Umbilical cord (tissue), 2 donors: ENCODE measurements around the gene SNAI1. TPM values are rescaled to one million over a fixed set of nuclear protein-coding genes. Genes with fewer than 3 reads are reported as not detected.
"Not testable (repeated sequence)": the region's sequence is repeated elsewhere in the genome, so short reads cannot be mapped to it uniquely, and the experiment has no call there.

ENCODE experiments used
- DNase-seq: peaks from one replicate; pipeline ENCODE4 v3.0.0-alpha.2; 2015; ENCODE audit warnings: low spot score
- total RNA-seq: library from RNA; depleted of rRNA; stranded (reverse); fragments of >200 nt; gene quantifications from one replicate; pipeline ENCODE4 v1.2.3, GENCODE V29; 2014; ENCODE audit warnings: low replicate concordance; ENCODE audit not compliant: insufficient read depth

The SNAI1 gene
- total RNA-seq, 1 donor from 2014 or later, result not detected

DNA sequence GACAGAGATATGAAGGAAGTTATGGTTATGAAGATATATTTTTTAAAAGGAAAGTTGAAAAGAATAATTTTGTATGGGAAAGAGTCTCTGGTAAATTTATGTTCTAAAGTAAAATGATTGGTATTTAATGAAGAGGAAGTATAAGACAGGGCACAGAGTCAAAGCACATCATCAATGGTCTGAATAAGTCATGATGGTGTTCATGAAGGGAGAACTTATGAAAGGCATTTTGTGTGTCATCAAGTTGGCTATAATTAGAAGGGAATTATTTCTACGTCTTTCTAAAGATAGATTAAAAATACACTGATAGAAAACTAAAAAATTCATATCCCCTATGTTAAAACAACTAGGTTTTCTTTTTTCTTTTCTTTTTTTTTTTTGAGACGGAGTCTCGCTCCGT lies 21.4 kb upstream of the SNAI1 start:
- DNase-seq, result no peak

DNA sequence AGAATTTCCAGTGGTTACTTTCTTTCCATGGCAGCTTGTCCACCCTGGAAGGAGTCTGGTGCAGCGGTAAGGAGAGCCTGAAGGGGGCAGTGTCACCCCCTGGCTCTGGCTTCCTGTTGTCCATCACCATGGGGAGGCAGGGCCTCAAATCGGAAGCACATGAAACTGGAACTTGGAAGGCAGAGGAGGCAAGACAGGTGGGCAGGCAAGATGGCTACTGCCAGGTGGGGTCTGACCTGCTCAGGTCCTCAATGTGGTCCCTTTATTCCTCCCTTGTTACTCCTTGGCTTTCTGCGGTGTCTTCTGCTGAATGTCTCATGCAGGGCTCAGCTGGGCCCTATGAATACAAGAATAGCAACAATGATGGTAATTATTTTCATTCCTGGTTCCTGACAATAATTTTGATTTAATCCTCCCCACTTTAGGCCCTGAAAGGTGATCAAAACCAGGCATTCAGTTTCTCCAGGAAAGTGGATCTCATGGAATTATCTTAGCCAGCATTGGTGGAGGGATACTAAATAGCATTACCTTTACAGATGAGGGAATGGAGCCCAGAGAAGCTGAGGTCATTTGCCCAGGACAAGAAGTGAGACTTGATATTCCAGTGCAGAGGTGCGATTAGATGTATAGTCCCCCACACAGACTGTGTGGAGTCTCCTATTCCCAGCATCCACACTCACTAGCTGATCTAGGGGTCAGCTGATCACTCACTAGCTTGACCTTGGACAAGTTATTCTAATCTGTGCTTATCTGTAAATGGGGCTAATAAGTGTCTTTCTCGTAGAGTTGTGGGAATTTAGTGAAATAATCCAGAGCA lies 17.6 kb upstream of the SNAI1 start:
- no peak for DNase-seq

DNA sequence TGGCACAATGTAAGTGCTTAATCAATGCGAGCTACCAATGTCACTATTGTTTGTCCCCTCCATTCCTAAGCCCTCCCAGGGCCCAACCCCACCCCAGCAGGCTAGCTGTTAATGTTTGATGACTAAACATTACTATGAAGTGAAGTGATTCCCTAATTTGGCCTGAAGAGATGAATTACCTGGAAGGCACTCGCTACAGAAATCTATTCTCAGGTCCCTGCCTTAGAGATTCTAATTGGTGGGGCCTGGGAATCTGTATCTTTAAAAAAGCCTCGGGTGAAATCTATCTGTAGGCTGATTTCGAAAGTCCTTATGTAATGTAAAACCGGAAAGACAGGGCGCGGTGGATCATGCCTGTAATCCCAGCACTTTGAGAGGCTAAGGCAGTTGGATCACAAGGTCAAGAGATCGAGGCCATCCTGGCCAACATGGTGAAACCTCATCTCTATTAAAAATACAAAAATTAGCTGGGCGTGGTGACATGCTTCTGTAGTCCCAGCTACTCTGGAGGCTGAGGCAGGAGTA lies 16.9 kb upstream of the SNAI1 start:
- DNase-seq, result no peak

DNA sequence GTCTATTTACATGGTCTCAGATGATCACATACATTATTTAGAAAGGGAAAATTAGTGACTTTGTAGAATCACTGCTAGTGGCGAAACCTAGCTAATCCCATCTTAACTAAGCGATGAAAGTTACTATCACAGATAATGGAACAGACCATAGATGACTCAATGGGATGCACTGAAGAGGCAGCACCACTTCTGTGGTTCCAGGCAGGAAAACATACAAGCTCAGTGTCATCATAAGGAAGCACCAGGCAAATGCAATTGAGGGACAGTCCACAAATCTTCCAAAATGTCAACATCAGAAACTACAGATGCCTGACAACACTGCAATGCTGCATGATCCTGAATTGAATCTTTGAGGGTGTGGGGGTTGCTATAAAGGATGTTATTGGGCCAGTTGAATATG lies 15.9 kb upstream of the SNAI1 start:
- no peak for DNase-seq

DNA sequence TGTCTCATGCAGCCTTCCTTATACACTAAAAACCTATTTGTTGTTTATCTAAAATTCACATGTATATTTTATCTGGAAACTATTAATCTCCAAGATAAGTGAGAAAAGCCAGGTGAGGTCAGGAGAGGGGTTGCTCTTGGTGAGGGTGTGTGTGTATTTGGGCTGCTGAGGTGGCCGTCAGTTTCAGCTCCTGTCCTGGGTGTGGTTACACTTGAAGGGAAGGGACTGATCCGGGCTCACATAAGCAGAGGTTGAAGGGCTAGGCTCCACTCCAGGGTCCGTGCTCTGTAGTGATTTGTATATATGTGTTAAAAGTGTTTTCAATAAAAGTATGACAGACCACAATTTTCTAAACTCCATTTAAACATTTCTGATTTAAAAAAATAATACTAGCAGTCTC lies 13.5 kb upstream of the SNAI1 start:
- DNase-seq, result no peak

DNA sequence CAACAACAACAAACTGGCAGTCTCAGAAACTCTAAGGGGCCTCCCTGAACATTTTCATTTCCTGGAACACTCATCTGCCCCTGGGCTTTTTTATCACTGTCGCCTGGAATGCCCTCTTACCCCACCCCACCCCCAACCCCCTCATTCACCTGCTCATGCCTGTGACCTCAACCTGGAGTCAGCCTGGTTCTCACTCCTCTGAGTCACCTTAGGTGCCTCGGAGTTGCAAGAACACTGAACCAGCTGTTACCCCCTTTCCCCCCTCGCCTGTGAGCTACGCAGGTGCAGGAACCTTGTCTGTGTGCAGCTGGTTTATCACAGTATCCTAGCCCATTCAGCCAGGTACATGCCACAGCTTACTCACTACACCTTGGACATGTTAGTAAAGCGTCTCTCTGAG lies 12.8 kb upstream of the SNAI1 start:
- no peak for DNase-seq

DNA sequence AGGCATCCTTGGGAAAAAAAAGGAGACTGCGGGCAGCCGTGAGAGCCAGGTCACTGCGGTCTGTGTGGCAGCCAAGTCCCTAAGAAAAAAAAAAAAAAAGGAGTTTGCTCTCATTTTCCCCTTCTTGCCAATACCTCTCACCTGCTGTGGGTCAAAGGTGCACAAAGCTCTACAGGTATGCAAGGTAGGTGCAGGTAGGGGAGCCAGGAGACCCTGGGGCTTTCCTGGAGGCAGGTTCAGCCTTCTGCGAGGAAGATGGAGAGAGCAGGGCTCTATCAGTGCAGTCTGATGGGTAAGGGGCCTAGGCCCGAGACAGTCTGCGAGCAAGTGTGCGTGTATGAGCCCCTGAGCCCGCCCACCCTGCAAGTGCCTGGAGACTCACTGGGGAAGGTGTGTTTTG lies 12.3 kb upstream of the SNAI1 start:
- no peak for DNase-seq

DNA sequence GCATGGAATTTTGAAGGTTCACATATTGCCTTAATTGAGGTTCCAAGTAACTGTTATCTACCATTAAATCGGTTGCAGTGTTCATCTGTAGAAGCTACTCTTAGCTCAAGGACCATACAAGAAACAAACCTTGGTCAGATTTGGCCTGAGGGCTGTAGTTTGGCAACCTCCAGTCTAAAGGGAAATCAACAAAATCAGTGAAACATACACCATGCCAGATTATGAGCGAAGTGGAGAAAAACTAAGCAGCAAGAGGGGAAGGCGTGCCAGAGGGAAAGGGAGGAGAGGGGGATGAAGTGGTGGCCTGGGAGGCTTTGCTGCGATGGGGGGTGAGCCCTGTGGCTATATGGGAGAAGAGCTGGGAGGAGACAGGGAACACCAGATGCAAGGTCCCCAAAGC lies 8.8 kb upstream of the SNAI1 start:
- DNase-seq, result no peak

DNA sequence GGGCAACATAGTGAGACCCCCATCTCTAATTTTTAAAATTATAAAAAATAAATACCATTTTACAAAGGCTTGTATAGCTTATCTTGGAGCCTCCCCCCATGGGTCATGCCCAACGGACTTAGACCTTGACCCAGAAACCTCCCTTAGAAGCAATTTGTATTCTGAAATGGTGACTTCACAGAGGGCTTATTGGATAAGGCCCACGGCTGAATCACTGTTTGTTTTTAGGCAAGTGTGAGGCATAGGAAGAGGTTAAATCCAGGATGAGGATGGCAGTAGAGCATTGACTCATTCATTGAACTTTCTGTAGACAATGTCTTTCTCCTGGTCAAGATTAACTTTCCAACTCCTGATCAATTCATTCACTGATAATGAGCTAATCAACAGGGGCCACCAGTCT lies 6.2 kb upstream of the SNAI1 start:
- no peak for DNase-seq

DNA sequence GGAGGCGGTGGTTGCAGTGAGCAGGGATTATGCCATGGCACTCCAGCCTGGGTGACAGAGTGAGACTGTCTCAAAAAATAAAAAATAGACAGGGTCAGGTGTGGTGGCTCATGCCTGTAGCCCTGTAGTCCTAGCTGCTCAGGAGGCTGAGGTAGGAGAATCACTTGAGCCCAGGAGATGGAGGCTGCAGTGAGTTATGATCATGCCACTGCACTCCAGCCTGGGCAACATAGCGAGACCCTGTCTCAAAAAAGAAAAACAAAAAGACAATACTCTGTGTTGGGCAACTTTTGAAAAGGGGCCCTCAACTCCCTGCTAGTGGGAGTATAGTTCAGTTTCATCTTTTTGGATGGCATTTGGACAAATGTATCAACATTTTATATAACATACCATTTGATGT lies 5.0 kb upstream of the SNAI1 start:
- not testable (repeated sequence) for DNase-seq

DNA sequence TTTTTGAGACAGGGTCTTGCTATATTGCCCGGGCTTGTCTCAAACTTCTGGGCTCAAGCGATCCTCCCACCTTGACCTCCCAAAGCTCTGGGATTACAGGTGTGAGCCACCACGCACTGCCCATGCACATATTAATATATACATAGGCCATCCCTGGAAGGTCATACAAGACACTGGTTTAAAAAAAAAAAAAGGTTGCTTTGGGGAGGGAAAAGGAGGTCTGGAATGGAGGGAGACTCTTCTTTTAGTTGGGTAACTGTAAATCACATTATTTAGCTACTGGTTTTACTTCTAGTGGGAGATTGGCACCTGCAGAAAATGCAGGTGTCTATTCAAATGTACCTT lies 4.1 kb upstream of the SNAI1 start:
- DNase-seq, result no peak

DNA sequence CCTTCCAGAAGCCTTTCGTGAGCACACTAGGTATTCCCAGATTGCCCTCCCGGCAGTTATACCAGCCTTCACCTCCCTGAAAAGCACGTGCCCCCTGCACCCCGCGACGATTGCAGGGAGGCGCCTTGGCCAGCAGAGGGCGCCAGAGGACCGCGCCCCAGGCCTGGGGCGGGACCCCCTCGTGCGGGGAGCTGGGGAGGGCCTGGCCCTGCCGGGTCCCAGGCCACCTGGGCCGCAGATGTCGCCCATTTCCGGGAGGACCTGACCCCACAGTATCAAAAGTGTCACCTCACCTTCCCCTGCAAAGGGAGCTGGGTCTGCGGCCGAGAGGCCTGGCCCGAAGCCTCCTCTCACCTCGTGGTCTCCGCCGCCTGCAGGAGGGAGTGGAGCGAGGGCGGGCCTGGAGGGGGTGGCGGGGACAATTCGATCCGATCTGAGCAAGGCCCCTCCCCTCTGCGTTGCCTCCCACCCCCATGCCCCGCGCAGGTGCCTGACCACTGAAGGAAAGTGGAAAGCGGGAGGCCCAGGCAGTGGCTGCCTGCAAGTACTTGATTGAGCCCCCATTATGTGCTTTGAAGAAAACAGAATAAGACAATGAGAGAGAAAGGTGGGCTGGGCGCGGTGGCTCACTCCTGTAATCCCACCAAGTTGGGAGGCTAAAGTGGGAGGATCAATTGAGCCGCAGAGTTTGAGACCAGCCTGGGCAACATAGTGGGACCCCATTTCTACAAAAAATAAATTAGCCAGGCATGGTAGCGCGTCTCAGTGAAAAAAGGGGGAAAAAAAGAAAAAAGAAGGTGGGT lies 3.5 kb upstream of the SNAI1 start:
- peak; percentile 44 for DNase-seq

DNA sequence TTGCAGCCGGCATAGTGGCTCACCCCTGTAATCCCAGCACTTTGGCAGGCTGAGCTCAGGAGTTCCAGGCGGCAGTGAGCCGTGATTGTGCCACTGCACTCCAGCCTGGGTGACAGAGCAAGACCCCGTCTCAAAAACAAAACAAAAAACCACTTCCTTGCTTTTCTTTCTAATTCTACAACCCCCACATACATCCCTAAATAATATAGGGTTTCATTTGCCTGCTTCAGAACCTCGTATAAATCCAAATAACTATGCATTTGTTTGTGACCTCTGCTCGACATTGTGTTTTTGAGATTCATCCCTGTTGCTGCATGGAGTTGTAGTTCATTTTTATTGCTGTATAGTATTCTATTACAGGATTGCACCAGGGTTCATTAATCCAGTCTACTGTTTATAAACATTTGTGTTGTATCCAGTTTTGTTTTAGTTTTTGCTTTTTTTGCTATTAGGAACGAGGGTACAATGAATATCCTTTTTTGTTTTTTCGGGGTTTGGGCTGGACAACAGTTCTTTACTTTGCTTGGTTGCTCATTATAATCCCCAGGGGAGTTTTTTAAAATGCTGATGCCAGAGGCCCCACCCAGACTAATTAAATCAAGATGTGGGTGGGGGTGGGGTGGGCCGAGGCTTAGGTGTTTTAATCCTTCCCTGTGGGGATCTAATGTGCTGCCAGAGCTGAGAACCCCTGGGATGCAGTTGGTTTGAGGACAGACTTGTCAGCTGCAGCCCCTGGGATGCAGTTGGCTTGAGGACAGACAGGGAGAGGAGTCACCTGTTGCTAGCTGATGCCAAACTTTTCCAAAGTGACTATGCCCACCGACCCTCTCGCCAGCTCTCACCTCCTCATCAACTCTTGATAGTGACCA lies 2.4 kb upstream of the SNAI1 start:
- no peak for DNase-seq

DNA sequence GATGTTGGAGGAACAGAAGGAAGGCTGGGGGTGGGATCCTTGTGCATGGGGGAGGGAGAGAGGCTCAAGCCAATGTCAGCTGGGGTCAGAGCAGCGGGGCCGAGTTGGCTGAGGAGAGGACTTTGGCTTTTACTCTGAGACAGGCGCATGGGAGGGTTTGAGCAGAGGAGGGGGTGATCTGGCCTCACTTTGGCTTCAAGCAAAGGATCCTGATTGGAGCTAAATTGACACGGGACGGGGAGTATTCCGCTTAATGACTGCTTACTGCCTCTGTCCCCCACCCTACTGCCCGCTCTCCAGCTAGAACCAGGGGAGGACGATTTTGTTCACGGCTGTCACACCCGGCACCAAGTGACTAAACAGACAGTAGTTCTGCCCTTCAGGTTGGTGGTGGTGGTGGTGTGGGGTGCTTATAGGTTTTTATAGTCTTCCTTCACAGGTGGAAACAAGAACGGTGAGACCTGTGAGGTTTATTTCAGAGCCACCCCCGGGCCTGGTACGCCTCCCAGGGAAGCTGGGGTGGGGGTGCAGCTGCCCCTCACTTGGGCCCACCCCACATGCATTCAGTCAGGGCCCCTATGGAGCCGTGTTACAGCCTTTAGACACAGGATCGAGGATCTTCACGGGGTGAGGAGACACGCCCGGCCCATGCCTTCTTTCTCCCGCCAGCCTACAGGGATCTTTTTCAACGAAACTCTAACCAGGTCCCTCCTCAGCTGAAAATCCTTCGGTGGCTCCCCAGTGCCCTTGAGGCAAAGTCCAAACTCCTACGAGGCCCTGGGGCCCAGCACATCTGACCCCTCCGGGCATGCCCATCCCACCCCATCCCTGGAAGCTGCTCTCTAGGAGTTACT lies 1.3 kb upstream of the SNAI1 start:
- DNase-seq, result no peak

DNA sequence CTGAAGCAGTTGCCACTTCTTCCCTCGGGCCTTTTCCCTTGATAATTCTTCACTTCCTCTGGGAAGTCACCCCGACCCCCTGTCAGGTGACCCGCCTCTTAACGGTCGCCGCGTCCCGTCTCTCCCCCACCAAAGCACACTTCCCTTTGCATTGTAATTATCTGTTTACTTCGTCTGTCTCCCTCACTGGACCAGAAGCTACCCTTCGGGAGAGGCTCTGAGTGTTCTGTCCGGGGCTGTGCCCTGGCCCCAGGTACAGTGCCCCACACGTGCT lies 771 bp upstream of the SNAI1 start:
- no peak for DNase-seq

DNA sequence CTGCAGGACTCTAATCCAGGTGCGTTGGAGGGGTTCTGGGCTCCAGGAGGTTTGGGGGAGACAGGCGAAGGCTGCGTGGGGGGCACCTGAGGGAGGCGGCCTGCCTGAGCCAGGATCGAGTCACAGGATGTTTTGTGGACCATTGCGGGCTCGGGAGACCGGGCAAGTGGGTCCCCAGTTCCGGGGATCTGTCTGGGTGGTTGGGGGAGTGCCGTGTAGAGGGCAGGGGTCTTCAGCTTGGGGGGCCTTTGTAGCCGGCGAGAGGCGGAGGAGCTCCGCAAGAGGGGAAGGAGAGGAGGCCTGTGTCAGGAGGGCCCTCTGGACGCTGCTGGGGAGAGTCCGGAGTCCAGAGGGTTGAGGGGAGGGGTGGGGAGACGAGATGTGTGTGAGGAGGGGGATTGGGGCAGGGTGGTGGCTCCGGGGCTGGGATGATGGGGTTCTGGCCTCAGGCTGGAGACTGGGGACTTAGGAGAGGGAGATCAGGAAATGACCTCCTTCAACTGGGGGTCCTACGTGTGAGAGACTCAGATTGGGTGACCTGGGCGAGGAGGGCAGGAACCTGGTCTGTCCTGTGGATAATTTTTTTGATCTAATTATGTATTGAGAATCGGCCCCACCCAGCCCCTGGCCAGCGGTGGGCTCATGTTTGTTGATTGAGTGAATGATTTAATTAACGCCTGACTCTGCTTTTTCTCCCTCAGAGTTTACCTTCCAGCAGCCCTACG lies 505 bp downstream of the SNAI1 start:
- DNase-seq, result no peak

DNA sequence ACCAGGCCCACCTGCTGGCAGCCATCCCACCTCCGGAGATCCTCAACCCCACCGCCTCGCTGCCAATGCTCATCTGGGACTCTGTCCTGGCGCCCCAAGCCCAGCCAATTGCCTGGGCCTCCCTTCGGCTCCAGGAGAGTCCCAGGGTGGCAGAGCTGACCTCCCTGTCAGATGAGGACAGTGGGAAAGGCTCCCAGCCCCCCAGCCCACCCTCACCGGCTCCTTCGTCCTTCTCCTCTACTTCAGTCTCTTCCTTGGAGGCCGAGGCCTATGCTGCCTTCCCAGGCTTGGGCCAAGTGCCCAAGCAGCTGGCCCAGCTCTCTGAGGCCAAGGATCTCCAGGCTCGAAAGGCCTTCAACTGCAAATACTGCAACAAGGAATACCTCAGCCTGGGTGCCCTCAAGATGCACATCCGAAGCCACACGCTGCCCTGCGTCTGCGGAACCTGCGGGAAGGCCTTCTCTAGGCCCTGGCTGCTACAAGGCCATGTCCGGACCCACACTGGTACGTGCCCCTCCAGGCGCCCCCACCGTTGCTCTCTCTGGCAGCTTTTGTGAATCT lies 1.1 kb downstream of the SNAI1 start:
- DNase-seq, result no peak

DNA sequence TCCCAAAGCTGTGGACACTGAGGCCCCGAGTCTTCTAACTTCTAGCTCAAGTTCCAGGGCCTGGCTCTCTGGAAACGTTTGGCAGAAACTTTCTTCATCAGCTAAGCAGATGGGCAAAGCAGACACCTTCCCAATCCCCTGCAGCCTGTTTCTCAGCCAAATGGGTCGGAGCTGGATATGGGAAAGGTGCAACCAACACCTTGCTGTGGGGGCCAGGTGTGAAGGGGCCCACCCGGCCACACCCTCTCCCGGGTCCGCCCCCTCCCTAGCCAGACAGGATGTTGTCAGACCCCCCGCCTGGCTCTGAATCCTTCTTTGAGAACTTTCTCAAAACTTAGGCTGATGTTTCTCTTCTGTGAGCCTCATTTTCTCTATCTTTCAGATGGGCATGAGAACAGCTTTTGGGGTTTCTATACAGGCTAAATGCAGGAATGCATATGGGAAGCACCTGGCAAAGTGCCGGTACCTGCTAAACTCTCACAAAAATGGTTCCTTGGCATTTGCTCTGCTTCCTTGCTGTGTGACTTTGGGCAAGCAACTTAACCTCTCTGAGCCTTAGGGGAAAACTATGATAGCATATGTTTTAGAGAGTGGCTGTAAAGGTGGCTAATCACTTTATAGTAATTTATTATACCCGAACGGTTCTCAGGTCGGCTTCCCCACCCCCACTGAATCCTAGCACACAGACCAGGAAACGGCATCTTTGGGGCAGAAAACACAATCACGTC lies 1.8 kb downstream of the SNAI1 start:
- no peak for DNase-seq

DNA sequence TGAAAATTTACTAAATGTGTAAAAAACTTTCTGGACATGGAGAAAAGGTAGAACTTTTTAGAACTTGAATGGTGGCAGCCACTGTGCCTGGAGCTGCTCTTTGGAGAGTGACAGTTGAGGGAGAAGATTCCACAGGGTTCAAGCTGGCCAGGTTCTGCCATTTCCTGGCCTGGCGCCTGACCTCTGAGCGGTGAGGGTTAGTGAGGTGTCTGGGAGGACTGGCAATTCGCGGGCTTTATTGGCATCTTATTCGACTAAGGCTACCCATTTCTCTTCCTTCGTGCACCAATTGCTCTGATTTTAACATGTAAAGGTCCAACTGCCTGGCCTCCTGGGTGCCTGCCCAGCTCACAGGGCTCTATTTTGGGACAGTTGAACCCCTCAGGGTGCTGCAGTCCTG lies 2.4 kb downstream of the SNAI1 start:
- no peak for DNase-seq

DNA sequence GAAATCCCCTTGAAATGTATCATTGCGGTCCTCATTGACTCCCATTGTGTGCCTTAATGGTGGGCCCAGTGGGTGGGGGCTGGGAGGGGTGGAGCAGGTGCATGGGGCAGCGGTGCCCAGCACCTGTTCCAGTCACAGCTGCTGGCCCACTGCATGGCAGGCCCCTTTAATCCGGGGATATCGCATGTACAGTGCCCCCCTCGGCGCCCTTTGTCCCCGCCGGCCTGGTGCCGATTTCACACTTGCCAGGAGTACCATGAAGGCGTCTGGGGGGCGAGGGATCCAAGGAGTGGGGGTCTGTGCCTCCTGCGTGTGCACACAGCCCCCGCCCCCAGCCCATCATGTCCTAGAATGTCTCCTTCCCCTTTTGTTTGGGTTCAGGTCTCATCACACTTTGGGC lies 2.8 kb downstream of the SNAI1 start:
- no peak for DNase-seq
